Measurements from ENCODE around the gene SLC25A22.

The SLC25A22 gene

GRCh38 chr11:791658-792534 lies 6.2 kb downstream of the SLC25A22 start:
- DNase-seq: no peak

GRCh38 chr11:790721-791564 lies 7.1 kb downstream of the SLC25A22 start:
- DNase-seq: no peak

- DNase-seq: peak in 50 of 56 donors; percentile 26 to 86 (median 65)
Observed at GRCh38 chr11:789943-790342, 8.1 kb downstream of the SLC25A22 start, which contains the start of gene CEND1. Gene CEND1, minus strand, starts transcription at chr11:790090. Its CDS starts 1,514 bp downstream, at chr11:788576.

GRCh38 chr11:788953-789940 lies 8.8 kb downstream of the SLC25A22 start:
- DNase-seq: peak in 2 of 56 donors; percentile 45 to 63

- no peak for DNase-seq
Observed at GRCh38 chr11:788009-788640, 10.0 kb downstream of the SLC25A22 start.

GRCh38 chr11:787084-787675 lies 10.9 kb downstream of the SLC25A22 start:
- no peak for DNase-seq

- DNase-seq: peak in 1 of 56 donors; percentile 30
Observed at GRCh38 chr11:786235-787083, 11.6 kb downstream of the SLC25A22 start.

GRCh38 chr11:783581-784015 lies 14.5 kb downstream of the SLC25A22 start:
- peak in 51 of 56 donors; percentile 23 to 88 (median 65) for DNase-seq

GRCh38 chr11:782264-783174 lies 15.6 kb downstream of the SLC25A22 start:
- no peak for DNase-seq

- no peak for DNase-seq
Observed at GRCh38 chr11:779955-780532, 18.0 kb downstream of the SLC25A22 start.

- DNase-seq: no peak
Observed at GRCh38 chr11:778976-779954, 18.8 kb downstream of the SLC25A22 start.

- peak in 53 of 56 donors; percentile 56 to 93 (median 82) for DNase-seq
Observed at GRCh38 chr11:777288-778255, 20.5 kb downstream of the SLC25A22 start, which contains the start of gene GATD1. Gene GATD1, minus strand, starts transcription at chr11:777487. Its CDS starts 25 bp downstream, at chr11:777462.

GRCh38 chr11:776561-777287 lies 21.4 kb downstream of the SLC25A22 start:
- DNase-seq: no peak

GRCh38 chr11:776263-776560 lies 21.9 kb downstream of the SLC25A22 start:
- no peak for DNase-seq

Measured in nucleus accumbens (tissue), 56 donors.